ENCODE measurements around the gene SLF2. TPM values are rescaled to one million over a fixed set of nuclear protein-coding genes. Genes with fewer than 3 reads are reported as not detected.

SLF2 gene
- total and polyA plus RNA-seq, 10 donors: 11.5 to 90.9 (median 46.8) TPM

- TF ChIP-seq POLR2A (IDR thresholded peaks at IDR 0.05) (no peak), POLR2AphosphoS5 (IDR thresholded peaks at IDR 0.05) (peak in 1 of 3 donors; percentile 54), CTCF (IDR thresholded peaks at IDR 0.05 in 8 of 11, conservative IDR thresholded peaks at IDR 0.05 in 3 of 11) (peak; percentile 2 to 81 (median 61))
- no peaks in the 10 kb centered on the region for H3K9me3 ChIP-seq
- H3K4me3 ChIP-seq: peak within 1 kb of the TSS; percentile 33 to 77 (median 46)
- peaks cover 0 to 28% (median 9%) of the 10 kb centered on the region in 6 donors for H3K36me3 ChIP-seq
- WGBS, 5 donors: 2 to 6% (median 3%) methylated on average over 32 to 69 of the region's 70 CpGs
- peaks cover 6 to 26% (median 16%) of the 10 kb centered on the region in 6 donors for H3K4me1 ChIP-seq
- DNase-seq: peak; percentile 84
- no peak within 1 kb of the TSS for H3K27ac ChIP-seq
- intact Hi-C loops (cut with DNase I; ENCODE audit: low total_unique reads): no loop called here
- H3K27me3 ChIP-seq (replicated peaks in 1 of 7): peaks cover 0 to 16% (median 0%) of the 10 kb centered on the region in 7 donors
These were observed 56.7 kb downstream of the SLF2 start, which contains the start of gene SEMA4G for GRCh38 chr10:100969187-100970075. SEMA4G (plus strand) TSS chr10:100969504; CDS start chr10:100972913, 3,409 bp downstream.

GRCh38 chr10:100970076-100970913 lies 57.5 kb downstream of the SLF2 start:
- intact Hi-C loops (cut with DNase I; ENCODE audit: low total_unique reads): no loop called here
- WGBS, 5 donors: 32 to 43% (median 41%) methylated on average over 11 to 13 of the region's 13 CpGs
- Histone ChIP-seq H3K4me3 (peak overlapping the region in 6 of 8 donors; percentile 39 to 77 (median 47)), H3K27me3 (replicated peaks in 1 of 7) (peaks cover 0 to 16% (median 0%) of the 10 kb centered on the region in 7 donors), H3K27ac (no peak overlapping the region), H3K4me1 (peaks cover 6 to 26% (median 16%) of the 10 kb centered on the region in 6 donors), H3K9me3 (no peaks in the 10 kb centered on the region), H3K36me3 (peaks cover 0 to 19% (median 7%) of the 10 kb centered on the region in 6 donors)
- DNase-seq: peak; percentile 55
- TF ChIP-seq POLR2AphosphoS5 (IDR thresholded peaks at IDR 0.05): no peak
- no peak for TF ChIP-seq CTCF (IDR thresholded peaks at IDR 0.05 in 8 of 11, conservative IDR thresholded peaks at IDR 0.05 in 3 of 11)
- no peak for TF ChIP-seq POLR2A (IDR thresholded peaks at IDR 0.05)

DNA sequence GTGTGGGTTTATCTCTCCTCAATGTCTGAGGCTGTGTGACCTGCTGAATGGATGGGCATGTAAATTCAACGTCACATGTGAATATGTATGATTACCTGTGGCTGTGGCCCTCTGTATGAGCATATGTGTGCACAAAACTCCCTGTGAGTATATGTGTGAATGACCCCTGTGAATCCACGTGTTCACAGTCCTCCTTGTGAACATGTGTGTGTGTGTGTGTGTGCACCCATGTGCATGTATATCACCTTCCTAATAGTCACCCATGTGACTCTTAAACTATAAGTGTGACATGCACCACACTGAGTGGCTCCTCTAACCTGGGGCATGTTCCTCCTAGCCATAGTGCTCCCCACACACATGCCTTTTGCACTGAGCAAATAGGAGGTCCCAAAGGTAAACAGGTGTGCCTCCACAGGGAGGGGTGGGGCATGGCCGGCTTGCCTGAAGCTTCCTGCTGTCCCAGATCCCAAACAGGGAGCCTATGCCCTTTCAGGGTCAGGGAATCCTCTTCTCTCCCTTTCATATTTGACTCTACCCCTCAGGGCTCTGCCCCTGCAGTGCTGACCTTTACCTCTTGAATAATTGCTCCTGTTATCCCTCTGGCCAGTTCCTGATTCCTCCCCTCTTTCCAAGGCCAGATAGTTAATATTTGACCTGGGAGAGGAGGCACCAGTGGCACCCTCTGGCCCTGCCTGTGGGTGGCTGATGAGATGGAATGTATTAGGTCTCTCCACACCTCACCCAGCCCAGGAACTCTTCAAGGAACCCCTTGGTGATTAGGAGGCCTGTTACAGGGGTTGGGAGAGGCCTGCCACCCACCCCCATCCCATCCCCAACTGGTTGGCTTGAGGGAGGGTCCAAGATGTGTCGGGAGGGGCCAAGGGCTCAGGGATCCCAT lies 58.4 kb downstream of the SLF2 start:
- 79 to 86% (median 85%) methylated on average over 4 of the region's 4 CpGs for WGBS, 5 donors
- H3K36me3 ChIP-seq: peaks cover 0 to 10% (median under 1%) of the 10 kb centered on the region in 6 donors
- DNase-seq: peak; percentile 29
- TF ChIP-seq POLR2AphosphoS5 (IDR thresholded peaks at IDR 0.05) (no peak), CTCF (IDR thresholded peaks at IDR 0.05 in 8 of 11, conservative IDR thresholded peaks at IDR 0.05 in 3 of 11) (no peak), POLR2A (IDR thresholded peaks at IDR 0.05) (no peak)
- H3K4me3 ChIP-seq: no peak overlapping the region
- intact Hi-C loops (cut with DNase I; ENCODE audit: low total_unique reads): no loop called here
- H3K9me3 ChIP-seq: no peaks in the 10 kb centered on the region
- no peak overlapping the region for H3K27ac ChIP-seq
- H3K27me3 ChIP-seq (replicated peaks in 1 of 7): peaks cover 0 to 16% (median 0%) of the 10 kb centered on the region in 7 donors
- peaks cover 6 to 23% (median 16%) of the 10 kb centered on the region in 6 donors for H3K4me1 ChIP-seq
